Measurements from ENCODE around the gene PPFIA2.

GRCh38 chr12:81670759-81671158 is 88.4 kb downstream of the PPFIA2 start:
- TF ChIP-seq EZH2phosphoT487 (IDR thresholded peaks at IDR 0.05; ENCODE audit: borderline replicate concordance, low read length) (no peak), EZH2 (IDR thresholded peaks at IDR 0.05; ENCODE audit: low read length, unreplicated experiment) (no peak)

All from PC-3 (cell line).